CD4-positive, alpha-beta T cell treated with Interleukin-4 for 4 hours (primary cell): ENCODE results near the gene P4HA2.

ENCODE experiments used
- DNase-seq: peaks from one replicate; pipeline ENCODE4 v3.0.0-alpha.2; 2020

Gene P4HA2

GRCh38 chr5:132246806-132247205 is 19.2 kb upstream of the P4HA2 start:
- DNase-seq = no peak

- DNase-seq = no peak
Measured at GRCh38 chr5:132245593-132245992, 17.9 kb upstream of the P4HA2 start.

DNA sequence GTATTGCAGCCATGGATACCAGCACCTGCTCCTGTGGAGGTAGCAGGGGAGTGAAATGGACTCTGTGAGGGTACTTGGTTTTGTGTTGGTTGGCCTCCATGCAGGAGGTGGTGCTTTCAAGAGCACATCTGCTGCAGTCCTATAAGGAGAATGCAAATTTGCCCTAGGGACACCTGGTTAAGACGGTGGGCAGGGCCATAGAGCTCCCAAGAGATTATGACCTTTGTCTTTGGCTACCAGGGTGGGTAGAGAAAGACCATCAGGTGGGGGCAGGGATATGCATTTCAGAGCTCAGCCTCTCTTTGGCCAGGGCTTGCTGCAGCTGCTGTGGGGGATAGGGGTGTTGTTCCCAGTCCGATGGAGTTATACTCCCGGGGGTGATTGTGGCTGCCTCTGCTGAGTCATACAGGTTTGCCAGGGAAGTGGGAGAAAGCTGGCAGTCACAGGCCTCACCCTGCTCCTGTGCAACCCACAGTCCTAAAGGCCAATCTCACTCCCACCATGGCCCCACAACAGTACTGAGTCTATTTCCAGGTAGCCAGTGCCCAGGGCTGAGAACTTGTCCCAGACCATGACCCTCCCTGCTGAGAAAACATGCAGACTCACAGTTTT is 15.8 kb upstream of the P4HA2 start:
- no peak for DNase-seq

DNA sequence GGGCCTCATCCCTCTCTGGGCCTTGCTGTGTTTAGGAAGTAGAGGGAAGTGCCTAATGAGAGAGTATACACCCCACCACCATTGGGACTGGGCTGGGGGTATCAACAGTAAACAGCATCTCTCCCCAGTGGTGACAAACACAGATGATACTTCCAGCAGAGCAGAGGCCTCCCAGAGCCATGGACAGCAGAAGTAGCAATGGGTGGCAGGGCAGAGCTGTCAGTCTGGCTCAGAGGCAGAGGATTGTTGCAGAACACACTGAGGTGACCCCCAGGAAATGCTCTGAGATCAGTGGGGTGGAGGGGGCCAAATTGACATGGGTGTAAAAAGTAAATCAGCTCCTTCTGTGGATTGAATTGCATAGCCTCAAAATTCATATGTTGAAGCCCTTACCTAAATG is 12.1 kb upstream of the P4HA2 start:
- no peak for DNase-seq

- no peak for DNase-seq
Measured at GRCh38 chr5:132238901-132239500, 11.3 kb upstream of the P4HA2 start.

DNA sequence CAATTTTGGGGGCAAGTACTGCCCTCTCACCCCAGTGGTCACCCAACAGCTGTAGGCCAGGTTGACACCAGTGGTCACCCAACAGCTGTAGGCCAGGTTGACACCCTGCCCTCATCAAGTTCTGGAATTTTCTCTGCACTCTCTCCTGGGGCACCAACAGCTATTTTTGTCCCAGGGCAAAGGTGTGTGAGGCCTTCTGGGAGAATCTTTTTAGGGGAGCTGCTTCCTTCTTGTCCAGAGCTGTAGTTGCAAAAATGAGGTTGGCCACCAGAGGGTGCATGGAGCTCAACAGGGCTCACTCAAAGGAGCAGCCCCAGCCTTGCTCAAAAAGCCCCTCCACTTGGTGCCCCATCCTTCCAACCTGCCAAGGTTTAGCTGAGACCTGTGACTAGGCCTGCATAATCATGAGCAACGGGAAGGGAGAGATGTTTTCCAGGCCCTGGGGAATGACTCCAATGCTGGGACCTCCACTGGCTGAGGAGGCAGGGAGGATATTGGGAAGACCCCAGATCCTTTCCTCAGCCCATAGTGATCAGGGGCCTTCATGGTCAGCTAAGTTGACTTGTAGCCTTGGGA is 10.6 kb upstream of the P4HA2 start:
- DNase-seq = peak; percentile 57

DNA sequence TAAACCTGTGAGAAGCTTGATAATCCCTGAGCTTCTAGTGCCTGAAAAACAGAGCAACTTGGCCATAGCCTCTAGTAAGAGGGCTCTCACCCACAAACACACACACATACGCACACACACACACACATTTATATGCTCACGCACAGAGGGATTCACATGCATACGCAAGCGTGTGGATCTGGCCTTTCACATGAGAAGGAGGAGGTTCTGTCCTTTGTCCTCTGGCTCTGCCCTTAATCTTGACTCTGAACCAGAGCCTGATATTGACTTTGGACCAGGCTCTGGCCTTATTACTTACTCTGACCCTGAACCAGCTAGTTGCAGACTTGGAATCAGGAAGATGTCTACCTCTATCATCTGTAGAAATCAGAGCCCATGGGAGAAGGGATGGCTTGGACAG is 10.0 kb upstream of the P4HA2 start:
- DNase-seq = no peak

GRCh38 chr5:132237141-132237540 is 9.5 kb upstream of the P4HA2 start:
- no peak for DNase-seq

DNA sequence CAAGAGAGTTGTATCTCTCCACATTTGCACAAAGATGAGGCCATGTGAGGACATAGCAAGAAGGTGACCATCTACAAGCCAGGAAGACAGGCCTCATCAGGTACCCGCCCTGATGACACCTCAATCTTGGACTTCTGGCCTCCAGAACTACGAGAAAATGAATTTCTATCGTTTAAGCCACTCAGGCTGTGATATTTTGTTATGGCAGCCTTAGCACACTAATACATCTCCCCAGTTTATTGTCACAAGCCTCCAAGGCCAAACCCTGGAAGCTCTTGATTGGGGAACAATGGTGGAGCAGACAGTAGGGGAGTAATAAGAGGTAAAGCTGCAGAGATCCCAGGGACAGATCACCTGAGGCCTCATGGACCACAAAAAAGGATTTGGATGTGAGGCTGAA is 7.7 kb upstream of the P4HA2 start:
- no peak for DNase-seq

- no peak for DNase-seq
Measured at GRCh38 chr5:132234684-132235062, 7.0 kb upstream of the P4HA2 start.

DNA sequence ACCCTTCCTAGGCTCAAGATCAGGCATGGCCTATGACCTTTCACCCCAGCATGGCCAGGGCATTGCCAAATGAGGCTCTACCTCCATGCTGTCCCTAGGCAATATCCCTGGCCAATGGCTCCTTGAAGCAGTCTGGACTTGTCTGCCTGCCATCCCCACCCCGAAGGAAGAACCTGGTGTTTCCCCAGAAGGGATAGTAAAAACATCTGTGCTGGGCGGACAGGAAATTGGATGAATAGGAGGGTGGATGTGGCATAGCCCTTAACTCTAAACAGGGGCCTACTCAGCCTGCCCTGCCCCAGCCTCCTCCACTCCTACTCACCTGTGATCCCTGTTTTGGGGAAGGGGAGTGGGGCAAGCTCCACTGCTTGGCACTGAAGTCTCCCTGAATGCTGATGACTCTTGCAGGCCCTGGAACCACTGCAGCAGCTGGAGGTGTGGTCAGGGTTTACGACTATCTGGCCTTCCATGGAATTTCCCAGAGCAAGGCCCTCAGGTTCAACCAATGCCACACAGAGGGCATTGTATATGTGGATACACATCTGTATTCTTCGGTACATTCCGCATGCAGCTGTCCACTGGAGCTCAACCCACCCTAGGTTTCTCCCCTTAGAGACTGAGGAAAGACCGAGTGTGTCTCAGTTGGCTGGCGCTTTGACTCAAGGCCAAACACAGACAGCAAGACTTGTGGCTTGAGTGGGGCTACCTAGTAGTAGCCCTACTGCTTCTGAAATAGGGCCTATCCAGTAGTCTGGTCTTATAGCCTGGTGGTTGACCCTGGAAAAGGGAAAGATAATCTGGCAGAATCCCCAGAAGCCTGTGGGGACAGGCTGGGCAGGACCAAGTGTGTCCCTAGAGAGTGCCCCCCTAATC is 6.4 kb upstream of the P4HA2 start:
- DNase-seq = no peak

- DNase-seq = no peak
Measured at GRCh38 chr5:132233081-132233480, 5.4 kb upstream of the P4HA2 start.

- no peak for DNase-seq
Measured at GRCh38 chr5:132232465-132232864, 4.8 kb upstream of the P4HA2 start.

- no peak for DNase-seq
Measured at GRCh38 chr5:132230871-132231270, 3.2 kb upstream of the P4HA2 start.

- DNase-seq = no peak
Measured at GRCh38 chr5:132229236-132229635, 1.6 kb upstream of the P4HA2 start.

DNA sequence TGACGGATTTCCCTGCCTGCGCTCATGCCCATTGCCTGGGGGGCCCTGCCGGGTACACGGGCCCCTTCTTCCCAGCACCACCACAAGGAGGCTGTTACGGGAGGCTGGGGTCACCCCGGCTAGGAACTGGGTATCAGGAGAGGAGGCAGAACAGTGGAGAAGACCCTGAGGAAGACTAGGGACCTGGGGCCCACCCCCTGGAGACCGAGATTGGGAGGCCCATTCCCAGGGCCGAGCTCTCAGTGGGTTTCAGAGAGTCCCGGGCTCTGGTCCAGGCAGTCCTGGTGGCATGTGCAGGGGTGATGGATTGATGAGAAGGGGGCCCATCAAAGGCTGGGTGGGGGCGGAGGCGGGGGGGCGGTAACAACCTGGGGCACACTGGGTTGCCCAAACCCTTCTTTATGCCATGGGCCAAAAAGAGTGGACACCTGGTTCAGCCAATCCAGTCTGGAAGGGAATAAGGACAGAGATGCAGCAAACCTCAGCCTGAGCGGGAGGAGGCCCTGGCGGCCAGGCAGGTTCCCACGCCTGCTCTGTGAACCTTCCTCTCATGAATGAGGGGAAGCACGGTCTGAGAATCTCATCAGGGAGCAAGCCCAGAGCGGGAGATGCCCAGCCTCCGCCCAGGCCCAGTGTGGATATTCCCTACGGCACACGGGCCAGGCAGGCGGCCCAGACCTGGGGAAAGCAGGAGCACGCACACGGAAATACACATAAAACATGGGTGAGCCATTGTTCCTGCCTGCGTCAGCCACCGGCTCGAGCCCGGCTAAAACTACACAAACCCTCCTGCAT is 785 bp upstream of the P4HA2 start:
- no peak for DNase-seq

DNA sequence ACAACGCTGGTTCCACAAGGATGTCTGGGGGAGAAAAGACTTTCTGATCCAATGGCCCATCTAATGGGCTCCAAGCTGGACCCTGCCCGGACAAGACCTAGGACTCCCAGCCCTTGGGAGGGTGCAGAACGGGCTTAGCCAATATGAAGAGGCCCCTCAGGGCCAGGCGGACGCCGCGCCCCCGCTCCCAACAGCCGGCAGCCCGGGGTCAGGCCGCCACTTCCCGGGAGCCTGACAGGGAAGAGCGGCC is 493 bp downstream of the P4HA2 start:
- DNase-seq = no peak

- DNase-seq = no peak
Measured at GRCh38 chr5:132226516-132227234, 978 bp downstream of the P4HA2 start.

DNA sequence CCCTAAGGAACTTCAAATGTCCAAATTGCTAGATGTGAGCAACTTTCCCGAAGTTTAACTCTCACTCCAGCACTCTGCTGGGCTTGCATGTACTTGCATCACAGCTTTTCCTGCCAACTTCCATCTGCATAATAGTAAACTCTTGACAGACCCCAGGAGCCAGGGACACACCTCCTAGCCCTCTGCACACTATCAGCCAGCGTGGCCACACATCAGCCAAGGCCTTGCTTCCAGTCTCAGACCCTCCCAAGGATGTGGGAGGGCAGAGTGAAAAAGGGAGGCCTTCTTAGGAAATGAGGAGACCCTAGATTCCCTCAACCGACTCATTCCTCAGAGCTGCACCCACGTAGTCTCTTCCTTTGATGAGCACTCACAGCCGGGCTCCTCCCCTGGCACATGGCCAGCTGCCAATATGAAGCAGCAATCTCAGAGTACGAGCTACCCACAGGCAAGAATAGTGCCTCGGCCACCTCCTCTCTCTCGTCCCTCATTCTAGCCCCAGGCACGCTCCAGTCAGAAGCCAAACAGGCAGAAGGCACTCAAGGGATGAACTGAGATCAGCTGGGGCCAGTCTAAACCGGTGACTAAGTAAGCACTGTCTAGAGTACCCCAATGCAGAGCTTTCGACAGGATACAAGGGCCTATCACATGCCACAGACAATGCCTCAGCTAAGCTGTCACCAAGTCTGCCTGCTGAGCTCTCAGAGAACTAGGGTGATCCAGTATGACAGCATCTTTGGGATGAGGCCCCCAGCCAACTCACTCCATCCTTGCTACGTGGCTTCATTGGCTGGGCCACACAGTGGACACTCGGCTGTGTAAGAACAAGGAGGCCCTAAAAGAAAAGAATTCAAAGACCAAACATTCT is 2.3 kb downstream of the P4HA2 start:
- peak; percentile 19 for DNase-seq

DNA sequence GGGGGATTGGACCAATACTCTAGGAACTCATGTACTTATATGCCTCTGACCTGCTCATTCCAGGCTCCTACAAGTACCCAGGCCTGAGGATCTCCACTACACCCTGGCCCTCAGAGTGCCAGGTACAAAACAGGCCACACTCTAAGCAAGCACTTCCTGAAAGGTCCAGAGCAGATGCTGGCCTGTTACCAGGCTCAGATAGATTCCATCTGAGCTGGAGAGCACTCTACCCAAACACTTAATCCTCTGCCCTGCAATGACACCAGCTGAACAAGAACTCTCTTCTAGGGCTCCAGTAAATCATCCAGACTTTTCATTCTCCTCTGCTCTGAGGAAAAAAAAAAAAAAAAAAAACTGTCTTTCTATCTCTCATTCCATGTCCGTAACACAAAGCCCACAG is 2.9 kb downstream of the P4HA2 start:
- no peak for DNase-seq

GRCh38 chr5:132223861-132224260 is 3.8 kb downstream of the P4HA2 start:
- DNase-seq = no peak

- DNase-seq = no peak
Measured at GRCh38 chr5:132222649-132223038, 5.0 kb downstream of the P4HA2 start.
